GM13977 (cell line): Measurements from ENCODE around the gene TMEM248.
A peak's percentile ranks its signal among the peaks of the same experiment; 100 is the strongest.
"Not testable (repeated sequence)": the region's sequence is repeated elsewhere in the genome, so short reads cannot be mapped to it uniquely, and the experiment has no call there.

Source experiments
- DNase-seq: peaks from one replicate; pipeline ENCODE4 v3.0.0; 2012; ENCODE audit warnings: low spot score
- CTCF ChIP-seq: IDR thresholded peaks from 2 replicates; pipeline ENCODE4 v1.5.1; 2012; ENCODE audit warnings: mild to moderate bottlenecking, control low read depth; ENCODE audit not compliant: insufficient read depth; ENCODE audit errors: extremely low read depth, missing control alignments
- in situ Hi-C: fragments of 300-500 bp; cut with MboI; formaldehyde crosslinking; loops from one replicate; pipeline ENCODE4 v1.12.0; 2022; ENCODE audit warnings: low sequenced_read_pairs, low pct_unique_long_range_greater_than_20kb, mixed read lengths, inconsistent platforms; ENCODE audit not compliant: unreplicated experiment

TMEM248 gene

GRCh38 chr7:66912195-66912594 lies 8.8 kb upstream of the TMEM248 start:
- TF ChIP-seq CTCF: no peak
- in situ Hi-C loops: no loop called here
- no peak for DNase-seq

GRCh38 chr7:66913118-66914037 lies 7.6 kb upstream of the TMEM248 start:
- TF ChIP-seq CTCF: no peak
- DNase-seq: no peak

GRCh38 chr7:66917904-66918303 lies 3.1 kb upstream of the TMEM248 start:
- DNase-seq, in situ Hi-C loops: not testable (repeated sequence)

More at GRCh38 chr7:66913118-66914037, 7.6 kb upstream of the TMEM248 start:
- in situ Hi-C loops: no loop called here

- no peak for TF ChIP-seq CTCF
- DNase-seq: no peak
- in situ Hi-C loops: no loop called here
Observed at GRCh38 chr7:66919304-66919703, 1.7 kb upstream of the TMEM248 start.

GRCh38 chr7:66919704-66920103 lies 1.3 kb upstream of the TMEM248 start:
- no peak for DNase-seq
- TF ChIP-seq CTCF: no peak
- in situ Hi-C loops: no loop called here

GRCh38 chr7:66920256-66920655 lies 769 bp upstream of the TMEM248 start:
- TF ChIP-seq CTCF: no peak
- in situ Hi-C loops: no loop called here
- DNase-seq: no peak

GRCh38 chr7:66921396-66921917 lies 432 bp downstream of the TMEM248 start:
- in situ Hi-C loops: no loop called here
- peak; percentile 54 for DNase-seq

More at GRCh38 chr7:66921396-66921917, 432 bp downstream of the TMEM248 start:
- no peak for TF ChIP-seq CTCF
